SK-N-SH (cell line): ENCODE results near the gene NEDD8.

Experiments
- CHD2 ChIP-seq: fragments of 150-350 bp; IDR thresholded peaks from 2 replicates; pipeline ENCODE4 v1.6.1; 2018; ENCODE audit warnings: low read length; ENCODE audit not compliant: partially characterized antibody
- CTCF ChIP-seq: fragments of 200-600 bp; sonication (generic); IDR thresholded peaks from 2 replicates; pipeline ENCODE4 v1.6.1; 2017; ENCODE audit warnings: antibody characterized with exemption, mild to moderate bottlenecking, moderate library complexity
- EP300 ChIP-seq, 2 experiments: IDR thresholded peaks; 2 replicates each; pipeline versions ENCODE4 v1.4.0 to v1.6.1; 2012; ENCODE audit warnings: borderline replicate concordance in 1 of 2, low read depth in 1 of 2, low read length in 1 of 2
- FOXM1 ChIP-seq: IDR thresholded peaks from 2 replicates; pipeline ENCODE4 v1.4.0; 2012; ENCODE audit warnings: low read depth, mild to moderate bottlenecking
- GATA2 ChIP-seq: sonication (generic); formaldehyde crosslinking; IDR thresholded peaks from 2 replicates; pipeline ENCODE4 v1.5.0; 2020; ENCODE audit warnings: mild to moderate bottlenecking, missing genetic modification reagents
- IRF3 ChIP-seq: fragments of 150-350 bp; IDR thresholded peaks from 2 replicates; pipeline ENCODE4 v1.6.1; 2016; ENCODE audit warnings: mild to moderate bottlenecking, low read depth, low read length
- JUND ChIP-seq: IDR thresholded peaks from 2 replicates; pipeline ENCODE4 v1.4.0; 2012
- MAX ChIP-seq: IDR thresholded peaks from 2 replicates; pipeline ENCODE4 v1.4.0; 2012; ENCODE audit warnings: low read depth
- RAD21 ChIP-seq: IDR thresholded peaks from 2 replicates; pipeline ENCODE4 v1.6.1; 2012; ENCODE audit warnings: mild to moderate bottlenecking, low read length
- REST ChIP-seq: IDR thresholded peaks from 2 replicates; pipeline ENCODE4 v1.6.1; 2012; ENCODE audit warnings: mild to moderate bottlenecking, low read depth, low read length, moderate library complexity
- RXRA ChIP-seq: IDR thresholded peaks from 2 replicates; pipeline ENCODE4 v1.4.0; 2012; ENCODE audit warnings: low read depth, mild to moderate bottlenecking, borderline replicate concordance
- SIN3A ChIP-seq: IDR thresholded peaks from 2 replicates; pipeline ENCODE4 v1.6.1; 2012; ENCODE audit warnings: low read depth, mild to moderate bottlenecking, low read length, moderate library complexity, borderline replicate concordance
- TCF12 ChIP-seq: IDR thresholded peaks from 2 replicates; pipeline ENCODE4 v1.4.0; 2012

- TF ChIP-seq CTCF (no peak), RAD21 (no peak), RXRA (no peak), CHD2 (no peak), REST (no peak), IRF3 (no peak), EP300 (IDR thresholded peaks at IDR 0.05; ENCODE audit: borderline replicate concordance in 1 of 2, low read depth in 1 of 2, low read length in 1 of 2) (no peak), TCF12 (no peak), MAX (no peak), SIN3A (no peak), FOXM1 (no peak), JUND (no peak), GATA2 (CRISPR knock-in tag) (no peak)
Measured at GRCh38 chr14:24271834-24272263, 39.7 kb upstream of the NEDD8 start.
